GM20000 (cell line): ENCODE measurements around the gene STAT5B.
"Not testable (repeated sequence)": the region's sequence is repeated elsewhere in the genome, so short reads cannot be mapped to it uniquely, and the experiment has no call there.

Experiments
- DNase-seq: peaks from one replicate; pipeline ENCODE4 v3.0.0; 2012; ENCODE audit warnings: low spot score
- TF ChIP-seq, protein P1 (sequence below): IDR thresholded peaks from 2 replicates; pipeline ENCODE4 v1.5.1; 2012; ENCODE audit warnings: mild to moderate bottlenecking, control low read depth; ENCODE audit errors: extremely low read depth, missing control alignments

Gene STAT5B

DNA sequence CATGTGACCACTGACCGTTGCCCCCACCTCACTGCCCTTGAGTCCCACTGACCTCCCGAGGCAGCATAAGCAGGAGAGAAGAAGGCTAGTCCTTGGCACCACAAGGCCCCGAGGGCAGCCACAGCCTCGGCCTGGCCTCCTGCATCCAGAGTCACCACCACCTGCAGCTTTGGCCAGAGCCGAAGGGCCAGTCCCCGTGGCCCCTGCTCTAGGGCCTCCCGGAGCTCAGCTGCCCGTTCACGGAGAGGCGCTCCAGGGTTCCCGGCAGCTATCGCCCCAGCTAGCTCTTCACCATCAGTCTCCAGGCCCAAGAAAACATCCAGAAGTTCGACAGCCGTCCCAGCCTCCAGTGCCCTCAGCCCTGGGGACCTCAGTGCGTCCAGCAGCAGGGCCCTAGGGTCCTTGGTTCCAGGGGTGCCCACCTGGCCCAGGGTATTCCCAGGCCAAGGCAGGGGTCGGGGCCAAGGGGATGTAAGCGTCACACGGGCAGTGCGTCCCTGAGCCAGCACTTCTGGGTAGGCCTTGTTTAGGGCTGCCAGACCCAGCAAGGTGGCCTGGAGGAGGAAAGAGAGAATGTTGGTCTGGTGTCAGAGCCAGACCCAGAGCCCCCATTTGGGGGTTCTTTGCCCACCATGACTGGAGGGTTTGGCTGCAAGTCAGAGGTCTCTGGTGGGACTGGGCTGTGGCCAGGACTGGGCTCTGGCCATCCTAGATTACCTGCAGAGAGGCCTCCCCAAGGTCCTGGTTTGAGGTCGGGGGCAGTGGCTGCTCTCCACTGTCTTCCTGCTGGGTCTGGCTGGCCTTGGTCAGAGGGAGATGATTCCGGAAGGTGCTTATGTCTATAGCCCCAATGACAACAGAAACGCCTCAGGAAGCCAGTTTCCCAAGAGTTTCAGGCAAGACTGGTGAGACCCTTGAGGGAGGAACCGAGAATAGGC is 83.7 kb downstream of the STAT5B start:
- TF ChIP-seq, protein P1, sequence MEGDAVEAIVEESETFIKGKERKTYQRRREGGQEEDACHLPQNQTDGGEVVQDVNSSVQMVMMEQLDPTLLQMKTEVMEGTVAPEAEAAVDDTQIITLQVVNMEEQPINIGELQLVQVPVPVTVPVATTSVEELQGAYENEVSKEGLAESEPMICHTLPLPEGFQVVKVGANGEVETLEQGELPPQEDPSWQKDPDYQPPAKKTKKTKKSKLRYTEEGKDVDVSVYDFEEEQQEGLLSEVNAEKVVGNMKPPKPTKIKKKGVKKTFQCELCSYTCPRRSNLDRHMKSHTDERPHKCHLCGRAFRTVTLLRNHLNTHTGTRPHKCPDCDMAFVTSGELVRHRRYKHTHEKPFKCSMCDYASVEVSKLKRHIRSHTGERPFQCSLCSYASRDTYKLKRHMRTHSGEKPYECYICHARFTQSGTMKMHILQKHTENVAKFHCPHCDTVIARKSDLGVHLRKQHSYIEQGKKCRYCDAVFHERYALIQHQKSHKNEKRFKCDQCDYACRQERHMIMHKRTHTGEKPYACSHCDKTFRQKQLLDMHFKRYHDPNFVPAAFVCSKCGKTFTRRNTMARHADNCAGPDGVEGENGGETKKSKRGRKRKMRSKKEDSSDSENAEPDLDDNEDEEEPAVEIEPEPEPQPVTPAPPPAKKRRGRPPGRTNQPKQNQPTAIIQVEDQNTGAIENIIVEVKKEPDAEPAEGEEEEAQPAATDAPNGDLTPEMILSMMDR: no peak

DNA sequence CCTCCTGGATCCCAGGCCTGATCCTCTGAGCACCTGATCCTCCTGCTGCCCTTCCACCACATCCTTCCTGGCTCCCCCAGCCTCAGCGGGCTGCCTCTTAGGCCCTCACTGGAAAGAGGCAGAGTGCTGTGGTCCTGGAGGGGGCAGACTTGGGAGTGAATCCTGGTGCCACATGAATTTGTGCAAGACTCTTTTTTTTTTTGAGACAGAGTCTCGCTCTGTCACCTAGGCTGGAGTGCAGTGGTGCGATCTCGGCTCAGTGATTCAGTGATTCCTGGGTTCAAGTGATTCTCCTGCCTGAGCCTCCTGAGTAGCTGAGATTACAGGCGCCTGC is 84.9 kb downstream of the STAT5B start:
- TF ChIP-seq, protein P1: no peak
- DNase-seq: no peak

More for the DNA sequence above, 83.7 kb downstream of the STAT5B start:
- DNase-seq: no peak

DNA sequence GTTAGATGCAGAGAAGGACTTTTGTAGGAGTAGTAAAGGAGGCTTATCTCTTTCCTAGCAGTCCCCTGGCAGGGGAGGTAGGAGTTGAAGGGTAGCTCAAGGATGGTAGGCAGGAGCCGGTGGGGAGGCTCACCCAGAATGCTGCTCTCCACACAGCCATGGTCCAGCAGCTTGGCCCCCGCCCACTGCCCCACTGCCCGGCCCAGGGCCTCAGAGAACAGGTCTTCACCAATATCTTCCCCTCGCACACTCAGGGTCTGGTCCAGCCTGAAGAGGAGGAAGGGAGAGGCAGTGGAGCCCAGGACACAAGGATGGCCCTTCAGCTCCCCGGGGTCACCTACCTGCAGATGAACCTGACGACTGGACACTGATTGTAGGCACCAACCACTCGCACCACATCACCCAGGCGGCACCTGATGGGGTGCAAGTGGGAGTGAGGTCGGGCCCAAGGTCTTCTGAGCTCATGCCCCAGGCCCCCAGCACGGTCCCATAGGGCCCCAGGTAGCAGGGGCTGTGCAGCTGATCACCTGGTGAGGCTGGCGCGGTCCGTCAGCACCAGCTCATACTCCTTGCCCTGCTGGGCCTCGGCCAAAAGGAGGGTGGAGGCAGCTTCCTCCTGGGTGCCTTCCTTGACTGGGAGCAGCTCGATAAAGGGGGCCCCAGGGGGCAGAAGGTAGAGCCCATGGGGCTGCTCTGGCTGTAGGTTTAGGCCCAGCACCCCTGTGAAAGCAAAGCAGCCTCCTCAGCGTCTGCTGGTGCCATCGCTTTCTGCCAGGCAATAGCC is 85.5 kb downstream of the STAT5B start:
- TF ChIP-seq, protein P1: no peak
- DNase-seq: no peak

DNA sequence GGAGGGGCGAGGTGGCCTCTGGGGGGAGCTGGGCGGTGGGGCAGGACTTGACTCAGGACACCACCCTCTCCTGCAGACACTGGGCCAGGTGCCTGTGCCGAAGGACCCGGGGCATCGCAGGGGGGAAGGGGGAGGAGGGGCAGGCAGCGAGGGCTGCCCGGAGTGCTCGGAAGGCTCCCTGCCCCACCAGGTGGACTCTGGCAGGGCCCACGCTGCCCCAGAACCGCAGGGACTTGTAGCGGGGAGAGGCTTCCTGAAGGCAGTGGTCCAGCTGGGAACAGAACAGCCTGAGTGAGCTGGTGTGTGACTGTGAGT is 86.6 kb downstream of the STAT5B start:
- TF ChIP-seq, protein P1: no peak
- DNase-seq: no peak

DNA sequence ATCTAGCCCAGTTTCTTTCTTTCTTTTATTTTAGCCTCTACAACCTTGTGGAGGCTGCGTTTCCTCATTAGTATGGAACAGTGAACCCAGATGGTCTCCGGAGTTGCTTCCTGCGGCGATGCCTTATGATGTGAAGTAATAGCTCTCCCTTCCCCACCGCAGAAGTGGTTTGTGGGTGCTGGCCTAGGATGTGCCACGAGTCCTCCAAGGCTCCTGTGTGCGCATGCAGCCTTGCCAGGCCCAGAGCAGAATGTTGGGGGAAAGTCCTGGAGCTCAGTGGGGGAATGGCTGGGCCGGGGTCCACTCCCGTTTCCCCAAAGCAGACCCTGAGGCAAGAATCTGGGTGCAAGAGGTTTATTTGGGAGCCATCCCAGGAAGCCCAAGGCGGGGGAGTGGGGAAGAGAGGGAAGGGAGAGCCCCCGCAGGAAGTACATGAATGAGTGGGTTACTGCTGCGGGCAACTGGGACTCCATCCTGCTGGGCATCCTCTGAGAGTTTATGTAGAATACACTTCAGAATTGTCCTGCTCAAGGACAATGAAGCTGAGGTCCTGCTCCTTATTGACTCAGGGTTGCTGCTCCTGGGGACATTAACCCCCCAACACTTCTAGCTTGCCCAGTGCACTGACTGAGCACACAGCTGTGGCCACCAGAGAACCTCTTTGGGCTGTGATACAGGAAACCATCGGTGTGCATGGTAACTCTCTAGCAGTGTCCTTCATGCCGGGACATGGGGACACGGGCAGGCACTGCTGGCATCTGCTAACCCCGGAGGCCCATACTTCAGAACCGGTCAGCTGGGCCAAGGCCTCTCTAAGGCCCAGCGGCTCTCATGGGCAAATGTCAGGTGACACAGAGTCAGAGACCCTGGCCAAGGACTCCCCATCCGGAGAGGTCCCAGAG is 87.2 kb downstream of the STAT5B start:
- DNase-seq: no peak
- TF ChIP-seq, protein P1: no peak

DNA sequence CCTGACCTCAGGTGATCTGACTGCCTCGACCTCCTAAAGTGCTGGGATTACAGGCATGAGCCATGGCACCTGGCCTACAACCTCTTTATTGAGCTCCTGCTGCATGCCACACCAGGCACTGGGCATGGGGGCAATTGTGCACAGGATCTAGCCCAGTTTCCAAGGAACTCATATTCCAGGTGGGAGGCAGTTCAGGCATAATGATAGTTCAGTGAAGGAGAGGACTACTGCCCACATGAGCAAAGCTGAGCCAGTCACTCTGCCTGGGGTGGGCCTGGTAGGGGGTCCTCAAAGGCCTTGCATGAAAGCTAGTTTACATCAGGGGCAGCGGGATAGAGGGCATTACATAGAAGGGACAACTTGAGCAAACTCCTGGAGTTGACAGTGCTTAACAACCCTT is 88.4 kb downstream of the STAT5B start:
- TF ChIP-seq, protein P1: no peak
- DNase-seq: no peak

DNA sequence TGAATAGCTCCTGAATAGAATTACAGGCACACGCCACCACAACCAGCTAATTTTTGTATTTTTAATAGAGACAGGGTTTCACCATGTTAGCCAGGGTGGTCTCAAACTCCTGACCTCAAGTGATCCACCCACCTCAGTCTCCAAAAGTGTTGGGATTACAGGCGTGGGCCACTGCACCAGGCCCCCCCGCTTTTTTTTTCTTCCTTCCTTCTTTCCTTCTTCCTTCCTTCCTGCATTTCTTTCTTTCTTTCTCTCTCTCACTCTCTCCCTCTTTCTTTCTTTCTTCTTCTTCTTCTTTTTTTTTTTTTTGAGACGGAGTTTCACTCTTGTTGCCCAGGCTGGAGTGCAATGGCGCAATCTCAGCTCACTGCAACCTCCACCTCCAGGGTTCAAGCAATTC is 90.0 kb downstream of the STAT5B start:
- DNase-seq: not testable (repeated sequence)
